LNCAP (cell line): ENCODE data around the gene CD74.

Source experiments
- CTCF ChIP-seq: fragments of 450-650 bp; IDR thresholded peaks from 2 replicates; pipeline ENCODE4 v1.5.1; 2017; ENCODE audit warnings: mild to moderate bottlenecking

CD74 gene

GRCh38 chr5:150404535-150404934 lies 8.2 kb downstream of the CD74 start:
- no peak for TF ChIP-seq CTCF

- no peak for TF ChIP-seq CTCF
Measured at GRCh38 chr5:150404121-150404520, 8.6 kb downstream of the CD74 start.

GRCh38 chr5:150402901-150403342 lies 9.8 kb downstream of the CD74 start:
- no peak for TF ChIP-seq CTCF

GRCh38 chr5:150402229-150402773 lies 10.4 kb downstream of the CD74 start:
- no peak for TF ChIP-seq CTCF

- no peak for TF ChIP-seq CTCF
Measured at GRCh38 chr5:150401376-150402228, 11.1 kb downstream of the CD74 start.

GRCh38 chr5:150401076-150401375 lies 11.7 kb downstream of the CD74 start:
- no peak for TF ChIP-seq CTCF

GRCh38 chr5:150400316-150401075 lies 12.2 kb downstream of the CD74 start:
- no peak for TF ChIP-seq CTCF
